Neural cell (in vitro differentiated cells): Measurements from ENCODE around the gene SPATA6L.

Experiments used
- EZH2 ChIP-seq: fragments of 200-600, 300-800 bp; shearing (Covaris generic), sonication (generic); IDR thresholded peaks from 2 replicates; pipeline ENCODE4 v1.6.1; 2014; ENCODE audit warnings: antibody characterized with exemption, low read length, borderline replicate concordance, mild to moderate bottlenecking; ENCODE audit not compliant: insufficient read depth, poor library complexity, severe bottlenecking
- MXI1 ChIP-seq: fragments of 450-650 bp; conservative IDR thresholded peaks from 2 replicates; pipeline ENCODE4 v1.6.1; 2014; ENCODE audit warnings: antibody characterized with exemption, mild to moderate bottlenecking; ENCODE audit not compliant: poor library complexity, severe bottlenecking
- SMC3 ChIP-seq: fragments of 450-650 bp; conservative IDR thresholded peaks from 2 replicates; pipeline ENCODE4 v1.6.1; 2014; ENCODE audit warnings: antibody characterized with exemption, mild to moderate bottlenecking, moderate library complexity; ENCODE audit not compliant: poor library complexity
- TAF1 ChIP-seq: IDR thresholded peaks from 2 replicates; pipeline ENCODE4 v1.6.1; 2012; ENCODE audit warnings: low read depth
- TF ChIP-seq, protein P1 (sequence below): fragments of 450-650 bp; IDR thresholded peaks from 2 replicates; pipeline ENCODE4 v1.5.1; 2014; ENCODE audit warnings: antibody characterized with exemption, mild to moderate bottlenecking, moderate library complexity; ENCODE audit not compliant: poor library complexity, severe bottlenecking
- TF ChIP-seq, protein P2 (sequence below): IDR thresholded peaks from 2 replicates; pipeline ENCODE4 v1.6.1; 2012; ENCODE audit warnings: borderline replicate concordance

DNA sequence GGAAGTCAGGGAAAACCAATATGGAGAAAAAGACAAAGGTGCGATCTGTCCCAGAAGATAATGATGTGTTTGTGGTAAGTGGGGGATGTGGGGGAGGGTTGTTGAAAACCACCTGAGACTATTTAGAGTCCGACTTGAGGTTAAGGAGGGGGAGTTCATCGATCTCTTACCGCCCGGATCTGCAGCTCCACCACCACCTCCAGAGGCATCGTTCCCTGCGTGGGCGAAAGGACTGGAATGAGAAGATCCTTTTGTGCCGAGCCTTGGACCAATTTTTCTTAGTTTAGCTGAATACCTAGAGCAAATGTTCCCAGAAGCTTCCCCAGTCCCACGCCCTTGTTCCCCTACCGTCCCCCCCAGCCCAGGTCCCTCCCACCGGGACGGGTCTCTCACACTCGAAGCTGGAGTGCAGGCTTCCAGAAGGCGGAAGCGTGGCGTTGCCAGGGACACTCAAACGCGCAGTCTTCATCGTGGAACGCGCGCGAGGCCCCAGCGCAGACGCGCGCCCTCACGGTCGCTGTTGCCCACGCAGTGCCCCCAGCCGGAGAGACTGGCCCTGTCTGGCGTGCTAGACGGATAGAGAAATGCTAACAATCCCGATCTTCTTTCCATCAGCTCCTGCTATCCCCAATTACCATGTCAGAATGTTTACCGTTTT lies at the start of gene SPATA6L:
- TF ChIP-seq, protein P1, sequence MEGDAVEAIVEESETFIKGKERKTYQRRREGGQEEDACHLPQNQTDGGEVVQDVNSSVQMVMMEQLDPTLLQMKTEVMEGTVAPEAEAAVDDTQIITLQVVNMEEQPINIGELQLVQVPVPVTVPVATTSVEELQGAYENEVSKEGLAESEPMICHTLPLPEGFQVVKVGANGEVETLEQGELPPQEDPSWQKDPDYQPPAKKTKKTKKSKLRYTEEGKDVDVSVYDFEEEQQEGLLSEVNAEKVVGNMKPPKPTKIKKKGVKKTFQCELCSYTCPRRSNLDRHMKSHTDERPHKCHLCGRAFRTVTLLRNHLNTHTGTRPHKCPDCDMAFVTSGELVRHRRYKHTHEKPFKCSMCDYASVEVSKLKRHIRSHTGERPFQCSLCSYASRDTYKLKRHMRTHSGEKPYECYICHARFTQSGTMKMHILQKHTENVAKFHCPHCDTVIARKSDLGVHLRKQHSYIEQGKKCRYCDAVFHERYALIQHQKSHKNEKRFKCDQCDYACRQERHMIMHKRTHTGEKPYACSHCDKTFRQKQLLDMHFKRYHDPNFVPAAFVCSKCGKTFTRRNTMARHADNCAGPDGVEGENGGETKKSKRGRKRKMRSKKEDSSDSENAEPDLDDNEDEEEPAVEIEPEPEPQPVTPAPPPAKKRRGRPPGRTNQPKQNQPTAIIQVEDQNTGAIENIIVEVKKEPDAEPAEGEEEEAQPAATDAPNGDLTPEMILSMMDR: no peak
- TF ChIP-seq TAF1 (no peak), SMC3 (no peak), EZH2 (no peak), MXI1 (no peak)
- TF ChIP-seq, protein P2, sequence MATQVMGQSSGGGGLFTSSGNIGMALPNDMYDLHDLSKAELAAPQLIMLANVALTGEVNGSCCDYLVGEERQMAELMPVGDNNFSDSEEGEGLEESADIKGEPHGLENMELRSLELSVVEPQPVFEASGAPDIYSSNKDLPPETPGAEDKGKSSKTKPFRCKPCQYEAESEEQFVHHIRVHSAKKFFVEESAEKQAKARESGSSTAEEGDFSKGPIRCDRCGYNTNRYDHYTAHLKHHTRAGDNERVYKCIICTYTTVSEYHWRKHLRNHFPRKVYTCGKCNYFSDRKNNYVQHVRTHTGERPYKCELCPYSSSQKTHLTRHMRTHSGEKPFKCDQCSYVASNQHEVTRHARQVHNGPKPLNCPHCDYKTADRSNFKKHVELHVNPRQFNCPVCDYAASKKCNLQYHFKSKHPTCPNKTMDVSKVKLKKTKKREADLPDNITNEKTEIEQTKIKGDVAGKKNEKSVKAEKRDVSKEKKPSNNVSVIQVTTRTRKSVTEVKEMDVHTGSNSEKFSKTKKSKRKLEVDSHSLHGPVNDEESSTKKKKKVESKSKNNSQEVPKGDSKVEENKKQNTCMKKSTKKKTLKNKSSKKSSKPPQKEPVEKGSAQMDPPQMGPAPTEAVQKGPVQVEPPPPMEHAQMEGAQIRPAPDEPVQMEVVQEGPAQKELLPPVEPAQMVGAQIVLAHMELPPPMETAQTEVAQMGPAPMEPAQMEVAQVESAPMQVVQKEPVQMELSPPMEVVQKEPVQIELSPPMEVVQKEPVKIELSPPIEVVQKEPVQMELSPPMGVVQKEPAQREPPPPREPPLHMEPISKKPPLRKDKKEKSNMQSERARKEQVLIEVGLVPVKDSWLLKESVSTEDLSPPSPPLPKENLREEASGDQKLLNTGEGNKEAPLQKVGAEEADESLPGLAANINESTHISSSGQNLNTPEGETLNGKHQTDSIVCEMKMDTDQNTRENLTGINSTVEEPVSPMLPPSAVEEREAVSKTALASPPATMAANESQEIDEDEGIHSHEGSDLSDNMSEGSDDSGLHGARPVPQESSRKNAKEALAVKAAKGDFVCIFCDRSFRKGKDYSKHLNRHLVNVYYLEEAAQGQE: no peak
